ENCODE data around the gene SIAH2. TPM values are rescaled to one million over a fixed set of nuclear protein-coding genes. Genes with fewer than 3 reads are reported as not detected.

Gene SIAH2
- total and polyA plus RNA-seq, 9 of the 15 experiments (the other 6 are each of a cell fraction or from before 2014, with no cell fraction given): 4.8 to 39.0 (median 29.9) TPM

DNA sequence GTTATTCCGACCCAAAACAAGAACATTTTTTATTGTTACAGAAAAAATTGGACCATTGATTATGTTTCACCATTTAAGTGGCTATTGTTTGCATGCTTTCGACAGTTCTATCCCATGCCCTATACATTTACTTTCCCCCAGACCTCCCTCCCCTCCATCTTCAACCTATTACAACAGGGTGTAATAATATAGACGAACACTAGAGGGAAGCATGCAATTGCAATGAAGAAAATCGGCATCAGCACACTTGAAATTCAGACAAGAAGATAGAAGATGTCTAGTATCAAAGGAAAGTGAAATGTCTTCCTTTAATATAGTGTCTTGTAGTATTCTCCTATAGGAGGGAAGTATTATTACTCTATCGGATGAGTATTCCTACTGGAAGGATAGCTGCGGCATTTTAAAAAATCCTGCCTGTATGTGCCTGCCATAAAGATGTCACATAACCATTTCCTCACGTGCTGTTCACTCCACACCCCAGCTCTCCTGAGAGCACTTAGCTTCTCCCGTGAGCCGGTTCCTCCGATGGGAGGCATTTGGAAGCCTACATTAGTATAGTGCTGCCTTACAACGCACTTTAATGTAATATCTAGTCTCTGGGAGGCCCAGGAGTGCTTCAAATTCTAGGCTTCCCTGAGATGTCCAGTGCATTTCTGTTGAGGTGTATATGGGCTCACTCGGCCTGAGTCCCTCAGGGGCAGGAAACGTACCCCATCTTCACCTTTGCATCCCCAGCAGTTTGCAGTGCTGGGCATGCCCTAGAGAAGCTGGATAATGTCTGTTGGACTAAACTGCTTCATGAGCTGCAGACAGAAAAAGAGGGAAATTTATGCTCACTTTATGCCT is 41.5 kb downstream of the SIAH2 start (continued):
- TF ChIP-seq, protein P1, sequence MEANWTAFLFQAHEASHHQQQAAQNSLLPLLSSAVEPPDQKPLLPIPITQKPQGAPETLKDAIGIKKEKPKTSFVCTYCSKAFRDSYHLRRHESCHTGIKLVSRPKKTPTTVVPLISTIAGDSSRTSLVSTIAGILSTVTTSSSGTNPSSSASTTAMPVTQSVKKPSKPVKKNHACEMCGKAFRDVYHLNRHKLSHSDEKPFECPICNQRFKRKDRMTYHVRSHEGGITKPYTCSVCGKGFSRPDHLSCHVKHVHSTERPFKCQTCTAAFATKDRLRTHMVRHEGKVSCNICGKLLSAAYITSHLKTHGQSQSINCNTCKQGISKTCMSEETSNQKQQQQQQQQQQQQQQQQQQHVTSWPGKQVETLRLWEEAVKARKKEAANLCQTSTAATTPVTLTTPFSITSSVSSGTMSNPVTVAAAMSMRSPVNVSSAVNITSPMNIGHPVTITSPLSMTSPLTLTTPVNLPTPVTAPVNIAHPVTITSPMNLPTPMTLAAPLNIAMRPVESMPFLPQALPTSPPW (CRISPR knock-in tag; IDR thresholded peaks at IDR 0.05): peak; percentile 52
- 0 out of 4 replicates have a peak, but pooled peaks of 1 of the 2 experiments have one; percentile 6 for TF ChIP-seq NRF1 (conservative IDR thresholded peaks at IDR 0.05 in 1 of 2, IDR thresholded peaks at IDR 0.05 in 1 of 2)
- 0 out of 4 replicates have a peak, but pooled peaks of 1 of the 2 experiments have one; percentile 37 for TF ChIP-seq RCOR1 (IDR thresholded peaks at IDR 0.05; ENCODE audit: borderline replicate concordance in 1 of 2, low read depth in 2 of 2, low read length in 2 of 2)
- peak; percentile 90 to 98 for TF ChIP-seq RAD21 (CRISPR knock-in tag; conservative IDR thresholded peaks at IDR 0.05 in 1 of 2, IDR thresholded peaks at IDR 0.05 in 1 of 2)
- TF ChIP-seq PHTF2 (CRISPR knock-in tag; IDR thresholded peaks at IDR 0.05): no peak
- TF ChIP-seq JUND (IDR thresholded peaks at IDR 0.05; ENCODE audit: borderline replicate concordance, low read depth, low read length): peak; percentile 38; the same call in 1 of the 2 replicates
- TF ChIP-seq JUND (tag; IDR thresholded peaks at IDR 0.05; ENCODE audit: borderline replicate concordance, low read depth, low read length): no peak
- TF ChIP-seq MAFK (IDR thresholded peaks at IDR 0.05; ENCODE audit: low read length): peak; percentile 28; the same call in 1 of the 2 replicates
- TF ChIP-seq, protein P2, sequence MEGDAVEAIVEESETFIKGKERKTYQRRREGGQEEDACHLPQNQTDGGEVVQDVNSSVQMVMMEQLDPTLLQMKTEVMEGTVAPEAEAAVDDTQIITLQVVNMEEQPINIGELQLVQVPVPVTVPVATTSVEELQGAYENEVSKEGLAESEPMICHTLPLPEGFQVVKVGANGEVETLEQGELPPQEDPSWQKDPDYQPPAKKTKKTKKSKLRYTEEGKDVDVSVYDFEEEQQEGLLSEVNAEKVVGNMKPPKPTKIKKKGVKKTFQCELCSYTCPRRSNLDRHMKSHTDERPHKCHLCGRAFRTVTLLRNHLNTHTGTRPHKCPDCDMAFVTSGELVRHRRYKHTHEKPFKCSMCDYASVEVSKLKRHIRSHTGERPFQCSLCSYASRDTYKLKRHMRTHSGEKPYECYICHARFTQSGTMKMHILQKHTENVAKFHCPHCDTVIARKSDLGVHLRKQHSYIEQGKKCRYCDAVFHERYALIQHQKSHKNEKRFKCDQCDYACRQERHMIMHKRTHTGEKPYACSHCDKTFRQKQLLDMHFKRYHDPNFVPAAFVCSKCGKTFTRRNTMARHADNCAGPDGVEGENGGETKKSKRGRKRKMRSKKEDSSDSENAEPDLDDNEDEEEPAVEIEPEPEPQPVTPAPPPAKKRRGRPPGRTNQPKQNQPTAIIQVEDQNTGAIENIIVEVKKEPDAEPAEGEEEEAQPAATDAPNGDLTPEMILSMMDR (IDR thresholded peaks at IDR 0.05 in 2 of 3, conservative IDR thresholded peaks at IDR 0.05 in 1 of 3; ENCODE audit: insufficient read depth in 2 of 3, low read depth in 1 of 3, low read length in 3 of 3): peak; percentile 72 to 92 (median 74); a peak in 5 of 6 replicates
